Omental fat pad (tissue), 4 donors: ENCODE measurements around the gene AIPL1. TPM values are rescaled to one million over a fixed set of nuclear protein-coding genes. Genes with fewer than 3 reads are reported as not detected.

Experiments used
- ATAC-seq: fragments of 150-250 bp; one replicate; pipeline ENCODE4 v1.9.1; 2016; ENCODE audit warnings: mild to moderate bottlenecking, moderate library complexity; ENCODE audit not compliant: low FRiP score
- DNase-seq: peaks from one replicate; pipeline ENCODE4 v3.0.0-alpha.2; 2019; ENCODE audit warnings: low spot score
- total RNA-seq, 4 donors: library from RNA; depleted of rRNA; stranded (reverse); fragments of >200 nt; gene quantifications; one replicate each; pipeline ENCODE4 v1.1.0, GENCODE V29; 2016
- TF ChIP-seq, protein P1 (sequence below), 3 donors: fragments of 450-650 bp; IDR thresholded peaks; one replicate each; pipeline ENCODE4 v1.5.1; 2016 to 2017; ENCODE audit warnings: antibody characterized with exemption in 3 of 3, mild to moderate bottlenecking in 3 of 3, moderate library complexity in 2 of 3

AIPL1 gene
- total RNA-seq, 4 donors from 2014 or later: not detected

DNA sequence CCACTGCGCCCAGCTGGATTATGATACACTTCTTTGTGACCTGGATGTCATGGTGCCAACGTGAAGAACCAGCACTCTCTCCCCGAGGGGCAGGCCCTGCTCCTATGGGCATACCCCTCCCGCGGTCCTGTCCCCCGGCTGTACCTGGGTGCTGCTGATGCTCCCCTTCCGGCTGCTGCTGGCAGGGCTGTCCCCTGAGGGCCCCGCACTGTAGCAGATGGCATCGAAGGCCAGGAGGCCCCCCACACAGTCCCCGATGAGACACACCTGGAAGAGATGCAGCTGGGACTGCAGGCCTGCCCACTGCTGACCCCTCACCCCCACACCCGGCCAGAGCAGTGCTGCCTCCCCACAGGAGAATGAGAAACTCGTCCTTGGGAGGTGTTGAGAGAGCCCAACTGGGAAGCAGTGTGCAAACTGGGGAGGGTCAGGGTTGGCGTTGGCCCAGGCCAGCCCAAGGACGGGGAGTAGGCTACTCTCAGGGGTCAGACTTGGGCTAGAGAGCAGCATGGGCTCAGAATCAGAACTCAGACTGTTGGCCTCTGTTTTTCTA lies 43.0 kb upstream of the AIPL1 start:
- DNase-seq (no peak), ATAC-seq (no peak)
- TF ChIP-seq, protein P1, sequence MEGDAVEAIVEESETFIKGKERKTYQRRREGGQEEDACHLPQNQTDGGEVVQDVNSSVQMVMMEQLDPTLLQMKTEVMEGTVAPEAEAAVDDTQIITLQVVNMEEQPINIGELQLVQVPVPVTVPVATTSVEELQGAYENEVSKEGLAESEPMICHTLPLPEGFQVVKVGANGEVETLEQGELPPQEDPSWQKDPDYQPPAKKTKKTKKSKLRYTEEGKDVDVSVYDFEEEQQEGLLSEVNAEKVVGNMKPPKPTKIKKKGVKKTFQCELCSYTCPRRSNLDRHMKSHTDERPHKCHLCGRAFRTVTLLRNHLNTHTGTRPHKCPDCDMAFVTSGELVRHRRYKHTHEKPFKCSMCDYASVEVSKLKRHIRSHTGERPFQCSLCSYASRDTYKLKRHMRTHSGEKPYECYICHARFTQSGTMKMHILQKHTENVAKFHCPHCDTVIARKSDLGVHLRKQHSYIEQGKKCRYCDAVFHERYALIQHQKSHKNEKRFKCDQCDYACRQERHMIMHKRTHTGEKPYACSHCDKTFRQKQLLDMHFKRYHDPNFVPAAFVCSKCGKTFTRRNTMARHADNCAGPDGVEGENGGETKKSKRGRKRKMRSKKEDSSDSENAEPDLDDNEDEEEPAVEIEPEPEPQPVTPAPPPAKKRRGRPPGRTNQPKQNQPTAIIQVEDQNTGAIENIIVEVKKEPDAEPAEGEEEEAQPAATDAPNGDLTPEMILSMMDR (IDR thresholded peaks at IDR 0.05): no peak

DNA sequence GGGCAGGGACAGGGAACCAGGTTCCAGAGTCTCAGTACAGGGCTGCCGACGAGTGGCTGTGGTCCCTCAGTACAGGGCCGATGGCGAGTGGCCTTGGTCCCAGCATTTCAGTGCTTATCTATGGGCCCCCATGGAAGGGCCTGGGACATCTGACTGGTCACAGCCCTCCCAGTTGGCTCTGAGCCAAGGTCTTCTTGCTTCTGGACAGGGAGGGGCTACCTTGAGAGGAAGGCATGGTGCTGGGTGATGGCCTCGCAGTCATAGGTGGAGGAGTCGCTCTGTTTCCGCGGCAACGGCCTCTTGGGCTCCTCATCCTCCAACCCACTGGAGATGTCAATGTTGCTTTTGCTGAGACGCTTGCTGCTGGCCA lies 41.9 kb upstream of the AIPL1 start:
- ATAC-seq (no peak), DNase-seq (no peak)
- TF ChIP-seq, protein P1 (IDR thresholded peaks at IDR 0.05): no peak

DNA sequence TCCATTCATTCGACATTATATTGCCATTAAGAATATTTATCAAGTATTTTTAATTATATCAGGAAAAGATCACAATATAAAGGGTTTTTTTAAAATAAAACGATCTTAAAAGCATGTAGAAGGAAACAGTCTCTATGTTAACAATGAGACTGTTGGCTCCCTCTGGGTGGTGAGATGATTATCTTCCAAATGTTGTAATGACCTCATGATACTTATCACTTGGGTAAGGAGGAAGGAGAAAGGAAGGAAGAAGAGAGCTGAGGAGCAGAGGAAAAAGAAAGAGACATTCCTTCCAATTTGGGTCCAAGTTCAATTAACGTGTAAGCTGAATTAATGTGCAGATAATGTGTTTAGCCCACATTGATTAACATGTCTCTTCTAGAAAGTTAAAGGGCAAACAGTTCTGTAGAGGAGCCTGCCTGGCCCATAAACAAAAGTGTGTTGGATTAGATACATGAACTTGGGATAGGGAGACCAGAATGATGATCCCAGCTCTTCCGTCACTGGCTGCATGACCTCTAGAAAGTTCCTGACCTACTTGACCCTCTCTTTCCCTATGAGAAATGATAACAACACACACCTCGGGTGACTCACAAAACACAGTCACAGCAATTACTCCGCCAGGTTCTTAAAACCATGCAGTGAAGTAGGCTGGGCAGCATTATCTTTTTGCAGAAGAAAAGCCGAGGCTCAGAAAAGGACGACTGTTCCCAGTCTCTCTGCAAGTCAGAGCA lies 41.3 kb upstream of the AIPL1 start:
- no peak for DNase-seq
- TF ChIP-seq, protein P1 (IDR thresholded peaks at IDR 0.05): no peak
- ATAC-seq: no peak

DNA sequence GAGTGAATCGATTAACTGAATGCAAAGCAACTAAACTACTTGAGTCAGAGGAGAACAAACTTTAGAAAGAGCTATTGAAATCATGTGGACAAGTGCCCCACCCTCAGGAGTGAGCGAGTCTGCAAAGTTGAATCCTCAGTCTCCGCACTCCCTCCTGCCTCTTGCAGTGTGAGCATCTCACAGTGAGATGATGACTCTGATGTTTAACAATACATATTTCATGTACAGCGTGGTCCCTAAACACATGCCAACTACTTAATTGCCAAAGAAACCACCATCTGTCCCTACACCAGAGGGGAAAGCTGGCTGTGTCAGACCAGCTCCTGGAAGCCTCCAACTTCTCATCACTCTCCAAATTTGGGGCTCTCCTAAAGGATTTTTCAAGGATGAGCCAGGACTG lies 40.5 kb upstream of the AIPL1 start:
- DNase-seq (no peak), ATAC-seq (no peak)
- TF ChIP-seq, protein P1 (IDR thresholded peaks at IDR 0.05): no peak

DNA sequence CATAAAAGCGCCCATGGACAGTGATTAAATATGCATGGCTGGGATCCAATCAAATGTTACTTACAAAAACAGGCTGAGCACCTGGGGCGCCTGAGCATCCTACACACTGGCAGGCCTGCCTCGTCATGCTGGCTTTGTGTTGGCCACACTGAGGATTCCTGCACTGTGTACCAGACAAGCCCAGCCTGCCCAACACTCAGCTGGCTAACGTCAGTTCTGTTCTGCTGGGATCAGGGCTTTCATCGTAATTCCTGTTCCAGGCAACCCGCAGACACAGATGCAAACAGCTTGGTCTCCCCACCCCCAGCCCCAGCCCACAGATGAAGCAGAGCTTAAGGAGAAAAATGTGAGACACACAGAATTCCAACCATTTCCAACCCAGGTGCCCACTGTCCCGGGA lies 40.0 kb upstream of the AIPL1 start:
- no peak for DNase-seq
- TF ChIP-seq, protein P1 (IDR thresholded peaks at IDR 0.05): no peak

DNA sequence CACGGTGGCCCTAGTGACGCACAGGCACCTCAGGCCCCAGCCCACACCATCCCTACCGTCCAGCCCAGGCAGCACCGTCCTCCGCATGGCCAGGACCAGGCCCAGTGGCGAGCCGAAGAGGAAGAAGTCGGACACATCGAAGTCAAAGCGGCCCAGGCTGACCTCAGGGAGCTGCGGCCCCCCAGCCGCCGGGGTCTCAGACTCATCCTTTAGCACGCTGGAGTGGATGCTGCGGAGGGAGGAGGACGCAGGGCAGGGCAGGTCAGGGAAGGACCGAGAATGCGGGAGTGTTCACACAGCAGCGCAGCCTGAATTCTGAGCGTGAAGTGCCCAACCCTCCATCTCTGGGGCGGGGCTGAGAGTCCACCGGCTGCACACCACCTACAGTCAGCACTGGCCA lies 39.5 kb upstream of the AIPL1 start:
- ATAC-seq (no peak), DNase-seq (no peak)
- TF ChIP-seq, protein P1 (IDR thresholded peaks at IDR 0.05): no peak

More for the DNA sequence above, 40.0 kb upstream of the AIPL1 start:
- ATAC-seq: no peak
